Liver (tissue), 2 donors: Measurements from ENCODE around the gene CEP97.

Source experiments
- YY1 ChIP-seq: IDR thresholded peaks from 2 replicates; pipeline ENCODE4 v1.6.1; 2016; ENCODE audit warnings: antibody characterized with exemption, mild to moderate bottlenecking
- TF ChIP-seq, protein P1 (sequence below): fragments of 150-350 bp; IDR thresholded peaks from 2 replicates; pipeline ENCODE4 v1.5.1; 2017; ENCODE audit warnings: improper control_type of control experiment, low read depth, low read length; ENCODE audit not compliant: missing input control
- TF ChIP-seq, protein P2 (sequence below): IDR thresholded peaks from 2 replicates; pipeline ENCODE4 v1.6.1; 2016; ENCODE audit warnings: antibody characterized with exemption
- donor health status: healthy.

DNA sequence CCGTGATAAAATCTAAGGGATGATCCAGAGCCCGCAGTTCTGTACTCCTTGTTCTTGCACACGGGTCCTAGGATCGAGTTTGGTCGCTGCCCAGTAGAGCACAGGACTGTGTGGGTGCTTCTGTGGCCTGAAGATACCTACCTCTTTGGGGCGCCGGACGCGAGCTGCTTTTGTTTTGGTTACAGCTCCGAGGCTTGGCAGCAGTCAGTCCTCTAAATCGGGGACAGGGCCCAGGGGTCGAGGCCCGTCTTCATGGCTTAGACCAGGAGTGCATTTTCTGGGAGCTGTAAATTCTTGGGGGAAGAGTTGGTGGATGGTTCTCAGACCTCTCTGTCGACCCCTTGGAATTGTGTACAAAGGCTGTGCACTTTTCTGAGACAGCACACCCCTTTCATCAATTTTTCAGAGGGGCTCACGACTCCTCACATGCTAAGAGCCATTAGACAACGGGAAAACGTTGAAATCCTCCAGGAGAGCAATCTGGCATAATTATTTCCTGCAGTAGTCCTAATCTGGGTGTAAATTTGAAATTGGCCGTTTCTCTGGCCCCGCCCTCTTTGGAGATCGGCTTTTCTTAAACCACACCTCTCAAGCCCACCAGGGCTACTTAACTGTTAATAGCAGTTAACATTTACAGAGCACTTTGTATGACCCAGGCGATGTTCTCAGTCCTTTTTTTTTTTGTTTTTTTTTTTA is 928 bp downstream of the CEP97 start:
- TF ChIP-seq, protein P1, sequence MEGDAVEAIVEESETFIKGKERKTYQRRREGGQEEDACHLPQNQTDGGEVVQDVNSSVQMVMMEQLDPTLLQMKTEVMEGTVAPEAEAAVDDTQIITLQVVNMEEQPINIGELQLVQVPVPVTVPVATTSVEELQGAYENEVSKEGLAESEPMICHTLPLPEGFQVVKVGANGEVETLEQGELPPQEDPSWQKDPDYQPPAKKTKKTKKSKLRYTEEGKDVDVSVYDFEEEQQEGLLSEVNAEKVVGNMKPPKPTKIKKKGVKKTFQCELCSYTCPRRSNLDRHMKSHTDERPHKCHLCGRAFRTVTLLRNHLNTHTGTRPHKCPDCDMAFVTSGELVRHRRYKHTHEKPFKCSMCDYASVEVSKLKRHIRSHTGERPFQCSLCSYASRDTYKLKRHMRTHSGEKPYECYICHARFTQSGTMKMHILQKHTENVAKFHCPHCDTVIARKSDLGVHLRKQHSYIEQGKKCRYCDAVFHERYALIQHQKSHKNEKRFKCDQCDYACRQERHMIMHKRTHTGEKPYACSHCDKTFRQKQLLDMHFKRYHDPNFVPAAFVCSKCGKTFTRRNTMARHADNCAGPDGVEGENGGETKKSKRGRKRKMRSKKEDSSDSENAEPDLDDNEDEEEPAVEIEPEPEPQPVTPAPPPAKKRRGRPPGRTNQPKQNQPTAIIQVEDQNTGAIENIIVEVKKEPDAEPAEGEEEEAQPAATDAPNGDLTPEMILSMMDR, result no peak
- TF ChIP-seq YY1, result no peak
- TF ChIP-seq, protein P2, sequence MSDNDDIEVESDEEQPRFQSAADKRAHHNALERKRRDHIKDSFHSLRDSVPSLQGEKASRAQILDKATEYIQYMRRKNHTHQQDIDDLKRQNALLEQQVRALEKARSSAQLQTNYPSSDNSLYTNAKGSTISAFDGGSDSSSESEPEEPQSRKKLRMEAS, result no peak
